DND-41 (cell line): Measurements from ENCODE around the gene SPATA46.

Source experiments
- ATAC-seq: fragments of 200-7000 bp; cut with Tn5 transposase; 3 replicates; pipeline ENCODE4 v1.9.1; 2021; ENCODE audit warnings: low read depth; ENCODE audit not compliant: insufficient read depth
- DNase-seq: peaks from one replicate; pipeline ENCODE4 v3.0.0-alpha.2; 2020
- H2AFZ ChIP-seq: 2 replicates; pipeline ENCODE4 v1.6.0; 2012; ENCODE audit warnings: low read depth, low read length
- H3K27ac ChIP-seq: 2 replicates; pipeline ENCODE4 v1.5.1; 2012; ENCODE audit warnings: low read length, inconsistent platforms
- H3K27me3 ChIP-seq: fragments of 200-600 bp; sonication (generic); 2 replicates; pipeline ENCODE4 v1.6.0; 2012; ENCODE audit warnings: low read length, mild to moderate bottlenecking, inconsistent platforms; ENCODE audit not compliant: insufficient read depth, poor library complexity
- H3K36me3 ChIP-seq: 2 replicates; pipeline ENCODE4 v1.5.1; 2012; ENCODE audit warnings: low read length, inconsistent platforms; ENCODE audit not compliant: insufficient read depth
- H3K4me1 ChIP-seq: 2 replicates; pipeline ENCODE4 v1.5.1; 2012; ENCODE audit warnings: mild to moderate bottlenecking, low read length; ENCODE audit not compliant: insufficient read depth
- H3K4me2 ChIP-seq: 2 replicates; pipeline ENCODE4 v1.6.0; 2012; ENCODE audit warnings: mild to moderate bottlenecking, moderate library complexity, low read length, inconsistent platforms; ENCODE audit not compliant: insufficient read depth
- H3K4me3 ChIP-seq, 2 experiments: fragments of 200-600 bp in 1 of 2; shearing (Covaris generic) in 1 of 2; 2 replicates each; pipeline ENCODE4 v1.5.1; 2012 to 2016; ENCODE audit warnings: inconsistent platforms in 2 of 2, low read length in 2 of 2, mild to moderate bottlenecking in 2 of 2, low read depth in 1 of 2, moderate library complexity in 1 of 2
- H3K79me2 ChIP-seq: 2 replicates; pipeline ENCODE4 v1.6.0; 2012; ENCODE audit warnings: low read length, inconsistent platforms; ENCODE audit not compliant: insufficient read depth
- H3K9ac ChIP-seq: 2 replicates; pipeline ENCODE4 v1.6.0; 2012; ENCODE audit warnings: low read depth, mild to moderate bottlenecking, inconsistent platforms, low read length, moderate library complexity
- H3K9me3 ChIP-seq: 2 replicates; pipeline ENCODE4 v1.5.1; 2012; ENCODE audit warnings: low read length, moderate library complexity, mild to moderate bottlenecking, inconsistent platforms; ENCODE audit not compliant: insufficient read depth, severe bottlenecking
- H4K20me1 ChIP-seq: 2 replicates; pipeline ENCODE4 v1.6.0; 2012; ENCODE audit warnings: low read length; ENCODE audit not compliant: insufficient read depth
- CTCF ChIP-seq: IDR thresholded peaks from 2 replicates; pipeline ENCODE4 v1.5.1; 2012; ENCODE audit warnings: borderline replicate concordance, low read length, moderate library complexity, mild to moderate bottlenecking; ENCODE audit not compliant: poor library complexity, severe bottlenecking; ENCODE audit errors: extremely low read depth
- EZH2 ChIP-seq: IDR thresholded peaks from 3 replicates; pipeline ENCODE4 v1.6.1; 2012; ENCODE audit warnings: borderline replicate concordance, low read depth, mild to moderate bottlenecking, moderate library complexity, low read length, inconsistent platforms; ENCODE audit not compliant: severe bottlenecking

The SPATA46 gene

GRCh38 chr1:162398999-162399580, 22.4 kb upstream of the SPATA46 start:
- no peak overlapping the region for H3K9ac ChIP-seq
- no peak overlapping the region for H3K27ac ChIP-seq
- no peaks in the 10 kb centered on the region for H3K36me3 ChIP-seq
- H3K4me2 ChIP-seq: no peak overlapping the region
- H3K27me3 ChIP-seq: peaks cover 13% of the 10 kb centered on the region
- no peaks in the 10 kb centered on the region for H3K4me1 ChIP-seq
- no peaks in the 10 kb centered on the region for H3K79me2 ChIP-seq
- H4K20me1 ChIP-seq: no peaks in the 10 kb centered on the region
- H3K4me3 ChIP-seq: no peak overlapping the region
- TF ChIP-seq CTCF (no peak), EZH2 (no peak)
- DNase-seq (no peak), ATAC-seq (no peak)
- no peak overlapping the region for H2AFZ ChIP-seq
- H3K9me3 ChIP-seq: no peaks in the 10 kb centered on the region

GRCh38 chr1:162397943-162398560, 21.4 kb upstream of the SPATA46 start:
- ATAC-seq: no peak
- DNase-seq: no peak

GRCh38 chr1:162397039-162397448, 20.4 kb upstream of the SPATA46 start:
- no peaks in the 10 kb centered on the region for H3K9me3 ChIP-seq
- no peak overlapping the region for H3K4me3 ChIP-seq
- H3K4me2 ChIP-seq: no peak overlapping the region
- no peak overlapping the region for H2AFZ ChIP-seq
- DNase-seq (no peak), ATAC-seq (no peak)
- H3K79me2 ChIP-seq: no peaks in the 10 kb centered on the region
- no peaks in the 10 kb centered on the region for H3K4me1 ChIP-seq
- no peaks in the 10 kb centered on the region for H4K20me1 ChIP-seq
- no peaks in the 10 kb centered on the region for H3K36me3 ChIP-seq
- no peak overlapping the region for H3K9ac ChIP-seq
- H3K27ac ChIP-seq: no peak overlapping the region
- TF ChIP-seq CTCF: no peak
- no peak for TF ChIP-seq EZH2
- peaks cover 10% of the 10 kb centered on the region for H3K27me3 ChIP-seq

More at GRCh38 chr1:162397943-162398560, 21.4 kb upstream of the SPATA46 start:
- H2AFZ ChIP-seq: no peak overlapping the region
- H3K27me3 ChIP-seq: peaks cover 10% of the 10 kb centered on the region
- no peak overlapping the region for H3K4me3 ChIP-seq
- TF ChIP-seq EZH2 (no peak), CTCF (no peak)
- no peaks in the 10 kb centered on the region for H3K36me3 ChIP-seq
- H3K79me2 ChIP-seq: no peaks in the 10 kb centered on the region
- no peak overlapping the region for H3K9ac ChIP-seq
- H3K4me2 ChIP-seq: no peak overlapping the region
- no peaks in the 10 kb centered on the region for H3K9me3 ChIP-seq
- no peaks in the 10 kb centered on the region for H3K4me1 ChIP-seq
- no peak overlapping the region for H3K27ac ChIP-seq
- no peaks in the 10 kb centered on the region for H4K20me1 ChIP-seq
